Smooth muscle cell of the coronary artery (primary cell): Measurements from ENCODE around the gene FSTL5. TPM values are rescaled to one million over a fixed set of nuclear protein-coding genes. Genes with fewer than 3 reads are reported as not detected.

Experiments used
- total RNA-seq: library from RNA; depleted of rRNA; stranded (reverse); fragments of >200 nt; gene quantifications from 2 replicates; pipeline ENCODE4 v1.2.3, GENCODE V29; 2014; ENCODE audit warnings: low replicate concordance

The FSTL5 gene
- total RNA-seq, result 0.12 TPM in 1 of 2 replicates, not detected in the other

GRCh38 chr4:162163892-162164759 lies at the start of gene FSTL5:
FSTL5 (minus strand) TSS chr4:162164000; CDS start chr4:162111396, 52,604 bp downstream.

